Measurements from ENCODE around the gene WDR4. TPM values are rescaled to one million over a fixed set of nuclear protein-coding genes. Genes with fewer than 3 reads are reported as not detected.

The WDR4 gene
- total RNA-seq, 6 experiments from 2014 or later, result 18.5 to 27.6 (median 20.9) TPM

DNA sequence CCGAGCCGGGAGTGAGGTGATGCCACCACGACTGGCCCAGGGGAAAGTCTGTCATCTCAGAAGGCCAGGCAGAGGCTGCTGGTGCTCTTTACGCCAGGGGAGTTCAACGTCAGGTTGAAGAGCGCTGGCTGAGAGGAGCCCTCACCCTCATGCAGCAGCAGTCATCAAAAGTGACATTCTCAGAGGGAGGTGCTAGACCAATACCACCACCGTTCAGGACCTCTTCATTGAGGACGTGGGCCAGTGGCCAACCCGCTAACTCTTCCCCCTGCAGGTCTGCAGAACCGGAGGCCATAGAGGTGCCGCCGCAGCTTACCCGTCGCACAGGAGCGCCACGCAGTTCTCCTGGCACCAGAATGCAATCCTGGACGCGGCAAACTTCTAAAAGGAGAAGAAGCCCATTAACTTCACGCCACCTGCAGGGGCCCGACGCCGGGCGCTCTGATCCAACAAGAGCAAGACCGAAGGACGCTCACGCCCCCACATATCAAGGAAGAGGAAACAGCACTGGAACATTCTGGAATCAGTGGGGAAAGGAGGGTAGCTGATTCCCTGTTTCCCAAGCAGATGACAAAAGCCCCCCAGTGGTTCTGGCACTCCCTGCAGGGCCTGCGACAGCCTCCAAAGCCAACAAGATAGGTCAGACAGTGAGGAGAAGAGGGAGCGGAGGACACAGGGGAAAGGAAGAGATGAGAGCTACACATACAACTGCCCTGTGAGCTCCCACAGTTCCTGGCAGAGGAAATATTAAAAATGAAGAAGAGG, 24.9 kb downstream of the WDR4 start:
- TF ChIP-seq, protein P1, sequence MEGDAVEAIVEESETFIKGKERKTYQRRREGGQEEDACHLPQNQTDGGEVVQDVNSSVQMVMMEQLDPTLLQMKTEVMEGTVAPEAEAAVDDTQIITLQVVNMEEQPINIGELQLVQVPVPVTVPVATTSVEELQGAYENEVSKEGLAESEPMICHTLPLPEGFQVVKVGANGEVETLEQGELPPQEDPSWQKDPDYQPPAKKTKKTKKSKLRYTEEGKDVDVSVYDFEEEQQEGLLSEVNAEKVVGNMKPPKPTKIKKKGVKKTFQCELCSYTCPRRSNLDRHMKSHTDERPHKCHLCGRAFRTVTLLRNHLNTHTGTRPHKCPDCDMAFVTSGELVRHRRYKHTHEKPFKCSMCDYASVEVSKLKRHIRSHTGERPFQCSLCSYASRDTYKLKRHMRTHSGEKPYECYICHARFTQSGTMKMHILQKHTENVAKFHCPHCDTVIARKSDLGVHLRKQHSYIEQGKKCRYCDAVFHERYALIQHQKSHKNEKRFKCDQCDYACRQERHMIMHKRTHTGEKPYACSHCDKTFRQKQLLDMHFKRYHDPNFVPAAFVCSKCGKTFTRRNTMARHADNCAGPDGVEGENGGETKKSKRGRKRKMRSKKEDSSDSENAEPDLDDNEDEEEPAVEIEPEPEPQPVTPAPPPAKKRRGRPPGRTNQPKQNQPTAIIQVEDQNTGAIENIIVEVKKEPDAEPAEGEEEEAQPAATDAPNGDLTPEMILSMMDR (IDR thresholded peaks at IDR 0.05), result no peak
- Mint-ChIP-seq H3K27me3 (ENCODE audit: insufficient read depth) (no peaks in the 10 kb centered on the region; the same call in 1 of the 2 replicates), H3K4me3 (no peak overlapping the region), H3K36me3 (ENCODE audit: low read depth) (peaks cover 41% of the 10 kb centered on the region), H3K27ac (no peak overlapping the region), H3K9me3 (no peaks in the 10 kb centered on the region), H3K4me1 (ENCODE audit: low read depth) (no peaks in the 10 kb centered on the region)
- no peak for DNase-seq

DNA sequence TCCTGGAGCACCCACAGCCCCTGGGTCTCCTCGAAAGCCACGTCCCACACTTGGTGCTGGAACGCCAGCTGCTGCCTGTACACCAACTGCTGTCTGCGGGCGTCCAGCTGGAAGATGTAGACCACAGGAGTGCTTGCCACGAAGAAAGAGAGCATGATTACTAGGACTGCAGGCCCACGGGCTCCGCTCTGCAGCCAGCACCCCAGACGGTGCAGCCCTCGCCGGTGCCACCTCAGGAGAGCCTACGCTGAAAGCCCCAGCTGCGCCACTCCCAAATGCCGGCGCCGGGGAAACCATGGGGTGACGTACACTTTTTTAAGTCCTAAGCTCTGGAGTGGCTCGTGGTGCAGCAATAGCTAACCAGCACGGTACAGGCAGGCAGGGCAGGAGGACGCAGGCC, 25.7 kb downstream of the WDR4 start:
- no peak overlapping the region for H3K4me3 Mint-ChIP-seq
- H3K27ac Mint-ChIP-seq, result no peak overlapping the region
- no peaks in the 10 kb centered on the region for H3K9me3 Mint-ChIP-seq
- no peak for DNase-seq
- TF ChIP-seq, protein P1 (IDR thresholded peaks at IDR 0.05), result no peak
- no peaks in the 10 kb centered on the region; the same call in 1 of the 2 replicates for H3K27me3 Mint-ChIP-seq (ENCODE audit: insufficient read depth)
- no peaks in the 10 kb centered on the region for H3K4me1 Mint-ChIP-seq (ENCODE audit: low read depth)
- peaks cover 45% of the 10 kb centered on the region for H3K36me3 Mint-ChIP-seq (ENCODE audit: low read depth)

DNA sequence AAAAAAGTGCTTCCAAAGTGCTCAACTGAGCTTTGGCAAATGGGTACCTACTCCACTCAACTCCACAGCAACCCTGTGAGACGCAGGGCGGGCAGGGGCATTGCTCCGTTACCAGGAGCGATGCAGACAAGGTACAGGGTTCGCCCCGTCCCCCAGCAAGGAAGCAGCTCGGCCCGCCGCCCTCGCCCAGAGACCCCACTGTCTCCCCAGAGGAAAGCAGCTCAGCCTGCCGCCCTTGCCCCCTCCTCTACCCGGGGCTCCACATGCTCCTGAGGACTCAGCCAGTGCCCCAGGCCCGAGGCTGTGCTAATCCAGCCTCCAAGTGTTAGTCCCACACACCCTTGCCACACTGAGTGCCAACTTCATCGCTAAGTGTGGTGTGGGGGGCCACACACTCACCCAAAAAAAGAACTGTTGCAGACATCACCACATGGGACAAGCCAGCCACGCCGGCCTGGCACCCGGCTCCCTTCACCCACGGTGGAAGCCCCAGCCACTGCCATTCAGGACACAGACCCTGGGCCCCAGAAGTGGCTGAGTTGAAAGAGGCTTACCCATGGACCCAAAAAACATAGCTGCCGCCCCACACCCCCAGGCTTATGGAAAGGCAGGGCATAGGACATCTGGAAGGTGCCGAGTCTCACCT, 26.3 kb downstream of the WDR4 start:
- Mint-ChIP-seq H3K27me3 (ENCODE audit: insufficient read depth) (no peaks in the 10 kb centered on the region; the same call in 1 of the 2 replicates), H3K36me3 (ENCODE audit: low read depth) (peaks cover 46% of the 10 kb centered on the region), H3K4me1 (ENCODE audit: low read depth) (no peaks in the 10 kb centered on the region), H3K27ac (no peak overlapping the region), H3K9me3 (no peaks in the 10 kb centered on the region), H3K4me3 (no peak overlapping the region)
- DNase-seq, result no peak
- TF ChIP-seq, protein P1 (IDR thresholded peaks at IDR 0.05), result no peak

DNA sequence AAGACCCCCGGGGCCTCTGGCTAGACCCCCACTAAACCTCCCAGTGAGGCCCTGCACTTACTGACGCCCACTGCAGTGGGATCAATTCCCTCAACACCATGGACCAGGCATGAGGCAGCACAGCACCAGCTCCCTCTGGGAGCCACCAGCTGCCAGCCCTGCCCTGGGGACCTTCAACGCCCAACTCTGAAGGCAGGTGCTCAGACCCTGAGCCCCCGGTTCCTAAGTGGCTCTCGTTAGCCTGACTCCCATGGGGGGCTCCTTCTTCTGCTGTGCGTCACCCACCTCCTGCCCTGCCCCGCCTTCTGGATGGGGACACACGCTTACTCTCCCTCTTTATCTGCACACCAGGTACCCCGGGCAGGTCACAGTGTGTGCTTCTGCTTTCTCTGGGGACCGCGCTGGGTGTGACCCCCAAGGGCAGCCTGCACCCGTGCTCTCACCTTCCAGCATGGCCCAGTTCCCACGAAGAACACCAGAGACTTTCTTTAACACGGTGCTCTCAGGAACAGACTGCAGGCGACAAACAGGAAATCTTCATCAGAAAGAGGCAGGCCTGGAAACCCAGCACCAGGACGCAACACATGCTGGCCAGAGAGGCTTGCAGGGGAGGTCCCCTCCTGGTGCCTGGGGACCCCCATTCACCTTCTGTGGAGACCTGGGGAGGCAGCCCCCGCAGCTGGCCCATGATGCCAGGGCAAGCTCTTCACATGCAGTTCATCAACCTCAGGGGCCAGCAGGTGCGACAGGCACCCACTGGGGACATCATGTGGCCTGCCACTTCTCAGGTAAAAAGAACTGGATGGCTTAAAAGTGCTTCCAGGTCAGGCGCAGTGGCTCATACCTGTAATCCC, 27.3 kb downstream of the WDR4 start:
- Mint-ChIP-seq H3K27me3 (ENCODE audit: insufficient read depth) (no peaks in the 10 kb centered on the region; the same call in none of the 2 replicates), H3K27ac (no peak overlapping the region), H3K9me3 (no peaks in the 10 kb centered on the region), H3K4me3 (no peak overlapping the region), H3K36me3 (ENCODE audit: low read depth) (peaks cover 38% of the 10 kb centered on the region), H3K4me1 (ENCODE audit: low read depth) (no peaks in the 10 kb centered on the region)
- TF ChIP-seq, protein P1 (IDR thresholded peaks at IDR 0.05), result no peak
- no peak for DNase-seq

DNA sequence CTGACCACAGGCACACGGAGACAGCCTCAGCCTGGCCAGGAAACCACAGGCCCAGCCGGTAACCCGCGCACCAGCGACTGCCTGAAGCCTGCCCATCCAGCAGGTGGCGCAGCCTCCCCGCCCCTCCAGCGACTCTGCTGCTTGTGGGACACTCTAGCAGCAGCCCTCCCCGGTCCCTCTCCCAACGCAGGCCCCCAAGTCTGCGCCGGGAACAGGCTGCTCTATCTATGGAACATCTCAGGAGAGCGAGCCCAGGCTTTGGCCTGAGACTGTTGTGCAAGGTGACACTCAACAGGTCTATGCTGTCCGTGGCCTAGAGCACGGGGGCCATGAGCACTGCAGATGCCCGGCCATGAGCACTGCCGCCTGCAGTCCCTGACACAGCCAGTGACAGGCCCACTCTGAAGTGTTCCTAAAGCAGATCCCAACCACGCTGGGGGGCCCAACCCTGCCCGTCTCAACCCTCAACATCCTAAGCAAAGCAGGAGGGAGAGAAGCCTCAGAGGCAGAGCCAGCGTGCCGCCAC, 28.4 kb downstream of the WDR4 start:
- no peak overlapping the region for H3K4me3 Mint-ChIP-seq
- H3K27me3 Mint-ChIP-seq (ENCODE audit: insufficient read depth), result no peaks in the 10 kb centered on the region; the same call in none of the 2 replicates
- H3K4me1 Mint-ChIP-seq (ENCODE audit: low read depth), result no peaks in the 10 kb centered on the region
- TF ChIP-seq, protein P1 (IDR thresholded peaks at IDR 0.05), result peak; percentile 71
- H3K36me3 Mint-ChIP-seq (ENCODE audit: low read depth), result peaks cover 31% of the 10 kb centered on the region
- DNase-seq, result no peak
- no peaks in the 10 kb centered on the region for H3K9me3 Mint-ChIP-seq
- H3K27ac Mint-ChIP-seq, result no peak overlapping the region
